Keratinocyte (primary cell): ENCODE results near the gene SIAE.

Experiments used
- CTCF ChIP-seq, 3 experiments: IDR thresholded peaks in 1 of 3; conservative IDR thresholded peaks in 1 of 3; optimal IDR thresholded peaks in 1 of 3; 2 replicates in 2 of 3; 3 replicates in 1 of 3; pipeline versions ENCODE3 to v1.5.1; 2011; ENCODE audit warnings: low read length in 3 of 3, mild to moderate bottlenecking in 3 of 3, moderate library complexity in 2 of 3, control low read depth in 1 of 3, inconsistent platforms in 1 of 3; ENCODE audit not compliant: insufficient read depth in 2 of 3; ENCODE audit errors: extremely low read depth in 1 of 3
- EZH2 ChIP-seq: IDR thresholded peaks from one replicate; pipeline ENCODE4 v1.6.1; 2012; ENCODE audit warnings: inconsistent platforms, mild to moderate bottlenecking, low read length, moderate library complexity

- TF ChIP-seq CTCF (optimal IDR thresholded peaks at IDR 0.05 in 1 of 3, IDR thresholded peaks at IDR 0.05 in 1 of 3, conservative IDR thresholded peaks at IDR 0.05 in 1 of 3; ENCODE audit: extremely low read depth in 1 of 3, insufficient read depth in 2 of 3, low read length in 3 of 3) (no peak), EZH2 (no peak)
These were observed 1.0 kb upstream of the SIAE start for GRCh38 chr11:124674571-124674970.
